ENCODE results near the gene TEK.

DNA sequence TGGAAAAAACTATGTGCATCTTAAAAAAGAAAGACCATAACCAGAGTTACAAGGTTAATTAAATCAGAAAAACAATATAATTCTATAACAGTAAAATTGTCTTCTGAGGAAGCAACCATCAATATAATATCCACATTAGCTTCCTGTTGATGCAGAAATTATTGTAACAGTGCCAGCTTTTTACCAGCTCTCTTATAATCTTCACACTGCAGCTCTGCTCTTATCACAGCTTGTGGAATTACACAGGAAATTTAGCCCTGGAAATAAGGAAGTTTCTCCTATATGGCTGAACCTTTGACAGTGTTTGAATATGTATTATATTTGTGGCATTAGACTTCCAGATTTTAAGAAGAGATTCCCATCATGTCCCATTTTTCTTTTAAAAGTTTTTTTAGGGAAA is 49.1 kb upstream of the TEK start:
- TF ChIP-seq EZH2phosphoT487 (IDR thresholded peaks at IDR 0.05; ENCODE audit: insufficient read depth, low read depth) (no peak), EZH2 (IDR thresholded peaks at IDR 0.05; ENCODE audit: insufficient read depth, poor library complexity, severe bottlenecking) (no peak)

All from GM23248 (cell line).